Measurements from ENCODE around the gene BCL7A.

Gene BCL7A

DNA sequence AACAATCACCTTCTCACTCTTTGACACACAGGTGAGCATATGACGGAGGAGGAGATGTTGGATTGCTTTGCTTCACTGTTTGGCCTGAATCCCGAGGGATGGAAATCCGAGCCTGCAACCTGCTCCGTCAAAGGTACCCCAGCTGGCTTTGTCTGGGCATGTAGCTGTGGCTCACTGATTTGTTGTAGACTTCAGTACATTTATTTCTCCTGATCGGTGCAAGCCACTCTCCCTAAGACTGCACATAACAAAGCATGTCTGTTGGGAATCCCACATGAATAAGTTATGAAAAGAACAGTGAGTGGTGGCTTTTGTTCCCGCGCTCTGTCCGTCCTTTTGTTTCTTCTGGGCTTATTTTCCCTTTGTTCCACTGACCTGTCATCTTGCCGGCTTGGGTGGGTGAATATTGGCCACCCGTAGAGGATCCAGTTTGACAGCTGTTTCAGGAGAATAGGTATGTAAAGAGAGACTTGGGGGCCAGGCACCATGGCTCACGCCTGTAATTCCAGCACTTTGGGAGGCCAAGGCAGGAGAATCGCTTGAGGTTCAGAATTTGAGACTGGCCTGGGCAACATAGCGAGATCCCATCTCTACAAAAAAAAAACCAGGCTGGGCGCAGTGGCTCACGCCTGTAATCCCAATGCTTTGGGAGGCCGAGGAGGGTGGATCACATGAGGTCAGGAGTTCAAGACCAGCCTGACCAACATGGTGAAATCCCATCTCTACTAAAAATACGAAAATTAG, 20.0 kb upstream of the BCL7A start:
- DNase-seq: no peak

DNA sequence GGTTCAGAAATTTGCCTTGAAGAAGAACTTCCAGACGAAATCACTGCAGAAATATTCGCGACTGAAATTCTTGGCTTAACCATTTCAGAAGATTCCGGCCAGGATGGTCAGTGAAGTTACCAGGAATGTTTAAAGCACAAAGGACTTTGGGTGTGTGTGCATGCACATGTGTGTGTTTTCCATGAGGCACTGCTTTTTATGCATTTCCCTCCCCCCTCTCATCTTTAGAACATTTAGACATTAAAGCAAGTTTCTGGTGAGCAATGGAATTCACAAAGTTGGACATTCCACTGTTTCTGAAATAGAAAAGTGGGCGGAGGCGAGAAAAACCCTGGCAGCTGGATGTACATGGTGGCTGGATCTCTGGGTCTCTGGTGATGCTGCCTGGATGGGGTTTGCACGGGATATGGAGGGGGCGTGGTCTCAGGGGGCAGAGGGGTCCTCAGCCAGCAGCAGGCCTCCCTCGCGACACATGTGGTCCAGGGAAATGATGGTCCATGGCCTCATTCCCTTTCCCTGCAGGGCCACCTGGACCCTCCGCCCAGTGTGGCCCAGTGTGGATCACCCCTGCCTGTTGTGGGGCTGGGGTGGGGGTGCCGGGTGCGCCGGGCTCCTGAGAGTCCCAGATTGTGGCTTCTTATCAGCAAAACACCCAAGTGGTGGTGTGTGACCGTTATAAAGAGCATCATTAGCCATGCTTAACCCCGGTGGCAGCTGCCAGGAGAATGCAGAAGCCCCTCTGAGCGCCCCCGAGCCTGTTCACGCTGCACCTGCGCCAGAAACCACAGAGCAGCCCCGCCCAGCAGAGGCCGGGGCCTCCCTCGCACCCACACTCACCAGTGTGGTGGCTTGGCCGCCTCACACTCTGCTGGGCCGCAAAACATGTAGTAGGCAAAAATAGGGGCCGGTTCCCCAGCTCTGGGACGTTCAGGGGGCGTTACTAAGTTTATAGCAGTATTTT, 17.8 kb upstream of the BCL7A start:
- DNase-seq: no peak

DNA sequence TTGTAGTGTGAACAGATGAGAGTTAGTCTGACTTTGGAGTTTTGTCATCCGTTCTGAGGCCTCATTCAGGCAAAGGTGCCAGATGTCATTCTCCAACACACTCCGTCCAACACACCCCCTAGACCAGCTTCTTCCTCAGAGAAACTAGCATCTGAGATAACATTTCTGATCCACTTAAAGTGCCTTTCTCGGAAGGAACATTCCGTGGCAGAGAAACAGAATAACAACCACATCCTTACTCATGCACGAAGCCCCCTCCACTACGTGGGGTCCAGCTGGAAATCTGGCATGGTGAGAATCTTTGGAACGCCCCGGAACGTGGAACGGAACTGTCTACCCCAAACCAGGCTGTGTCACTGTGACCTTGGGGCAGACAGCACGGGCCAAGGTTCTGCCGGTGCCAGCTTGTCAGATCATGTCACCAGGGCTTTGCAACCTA, 17.0 kb upstream of the BCL7A start:
- DNase-seq: no peak

DNA sequence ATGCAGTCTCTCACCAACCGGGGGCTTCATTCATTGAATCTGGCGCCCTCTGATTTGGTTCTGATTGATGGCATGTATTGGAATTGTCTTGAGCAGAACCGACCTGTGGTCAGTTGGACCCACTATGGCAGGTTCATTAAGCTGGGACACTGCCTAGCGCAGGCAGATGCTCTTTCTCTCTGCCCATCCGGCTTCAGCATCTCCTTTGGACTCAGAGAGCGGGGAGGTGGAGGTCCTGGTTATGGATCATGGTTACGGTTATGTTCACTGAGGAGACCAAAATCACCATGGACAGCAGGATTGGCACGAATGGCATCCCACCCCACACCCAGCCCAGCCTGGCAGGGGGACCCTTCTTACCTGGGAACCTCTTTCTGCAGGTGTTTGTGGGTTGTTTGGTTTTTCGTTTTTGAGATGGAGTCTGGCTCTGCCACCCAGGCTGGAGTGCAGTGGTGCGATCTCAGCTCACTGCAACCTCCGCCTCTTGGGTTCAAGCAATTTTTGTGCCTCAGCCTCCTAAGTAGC, 16.4 kb upstream of the BCL7A start:
- no peak for DNase-seq

DNA sequence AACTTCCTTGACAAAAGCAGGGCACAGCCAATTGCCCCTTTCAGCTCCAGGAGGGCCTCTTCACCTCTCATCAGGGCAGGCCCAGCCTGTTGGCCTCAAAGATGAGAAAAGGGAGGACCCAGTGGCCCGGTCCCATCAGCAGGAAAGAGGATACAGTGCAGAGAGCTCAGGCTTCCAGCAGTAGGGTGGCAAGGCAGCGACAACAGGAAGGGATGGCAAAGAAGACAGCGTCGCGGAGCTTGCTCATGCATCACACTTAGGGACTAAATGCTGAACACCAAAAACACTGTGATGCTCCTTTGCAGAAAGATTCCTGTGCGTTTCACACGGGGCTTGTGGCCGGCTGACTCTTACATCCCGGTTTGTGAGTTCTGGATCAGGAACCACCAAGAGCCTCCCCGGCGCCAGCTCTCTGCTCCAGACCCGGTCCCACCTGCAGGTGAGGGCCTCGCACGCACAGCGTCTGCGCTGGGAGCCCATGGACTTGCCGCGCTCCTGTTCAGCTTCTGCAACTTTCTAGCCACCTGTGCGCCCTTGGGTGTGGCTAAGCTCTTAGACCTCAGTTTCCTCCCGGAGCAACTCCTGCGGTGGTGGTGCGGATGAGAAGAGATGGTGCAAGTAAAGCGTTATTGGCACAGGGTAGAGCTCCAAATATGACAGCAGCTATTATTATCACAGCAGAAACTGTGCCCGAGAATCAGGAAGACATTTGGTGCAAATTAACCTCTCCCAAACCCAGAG, 15.3 kb upstream of the BCL7A start:
- DNase-seq: no peak

DNA sequence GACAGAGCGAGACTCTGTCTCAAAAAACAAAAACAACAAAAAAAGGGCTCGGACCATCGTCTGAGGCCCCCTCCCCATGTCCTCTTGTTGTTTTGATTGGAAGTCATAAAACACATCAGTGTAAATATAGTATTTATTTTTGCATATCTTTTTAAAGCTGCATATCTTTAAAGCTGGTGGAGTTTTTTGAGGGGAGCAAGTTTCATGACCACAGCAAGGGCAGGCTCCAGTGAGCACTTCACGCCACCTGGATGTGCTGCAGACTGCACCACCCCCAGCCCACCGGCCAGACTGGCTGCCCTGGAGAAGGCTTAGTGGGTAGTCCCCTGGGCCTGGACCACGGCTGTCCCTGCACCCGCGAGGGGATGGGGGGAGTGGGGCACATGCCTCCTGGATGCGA, 11.9 kb upstream of the BCL7A start:
- no peak for DNase-seq

DNA sequence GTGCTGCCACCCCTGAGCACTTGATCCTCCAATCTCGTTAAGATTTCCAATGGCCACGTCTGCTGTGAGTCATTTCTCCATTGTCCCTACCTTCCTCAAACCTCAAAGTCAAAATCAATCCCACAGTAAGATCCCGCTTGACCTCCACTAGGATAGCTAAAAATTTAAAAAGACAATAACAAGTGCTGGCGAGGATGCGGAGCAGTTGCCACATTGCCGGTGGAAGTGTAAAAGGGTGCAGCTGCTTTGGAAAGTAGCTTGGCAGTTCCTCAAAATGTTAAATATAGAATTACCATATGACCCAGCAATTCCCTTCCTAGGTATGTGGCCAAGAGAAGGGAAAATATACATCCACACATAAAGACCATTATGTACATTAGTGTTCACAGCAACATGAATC, 9.5 kb upstream of the BCL7A start:
- no peak for DNase-seq

DNA sequence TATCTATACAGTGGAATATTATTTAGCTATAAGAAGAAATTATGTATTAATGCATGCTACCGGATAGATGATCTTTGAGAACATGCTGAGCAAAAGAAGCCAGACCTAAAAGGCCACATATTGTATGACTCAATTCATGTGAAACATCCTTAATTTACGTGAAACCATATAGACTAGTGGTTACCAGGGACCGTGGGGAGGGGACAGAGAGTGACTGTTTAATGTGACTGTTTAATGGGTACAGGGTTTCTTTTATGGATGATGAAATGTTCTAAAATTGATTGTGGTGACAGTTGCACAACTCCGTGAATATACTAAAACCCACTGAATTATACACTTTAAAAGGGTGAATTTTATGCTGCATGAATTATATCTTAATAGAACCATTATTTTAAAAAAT, 8.5 kb upstream of the BCL7A start:
- no peak for DNase-seq

DNA sequence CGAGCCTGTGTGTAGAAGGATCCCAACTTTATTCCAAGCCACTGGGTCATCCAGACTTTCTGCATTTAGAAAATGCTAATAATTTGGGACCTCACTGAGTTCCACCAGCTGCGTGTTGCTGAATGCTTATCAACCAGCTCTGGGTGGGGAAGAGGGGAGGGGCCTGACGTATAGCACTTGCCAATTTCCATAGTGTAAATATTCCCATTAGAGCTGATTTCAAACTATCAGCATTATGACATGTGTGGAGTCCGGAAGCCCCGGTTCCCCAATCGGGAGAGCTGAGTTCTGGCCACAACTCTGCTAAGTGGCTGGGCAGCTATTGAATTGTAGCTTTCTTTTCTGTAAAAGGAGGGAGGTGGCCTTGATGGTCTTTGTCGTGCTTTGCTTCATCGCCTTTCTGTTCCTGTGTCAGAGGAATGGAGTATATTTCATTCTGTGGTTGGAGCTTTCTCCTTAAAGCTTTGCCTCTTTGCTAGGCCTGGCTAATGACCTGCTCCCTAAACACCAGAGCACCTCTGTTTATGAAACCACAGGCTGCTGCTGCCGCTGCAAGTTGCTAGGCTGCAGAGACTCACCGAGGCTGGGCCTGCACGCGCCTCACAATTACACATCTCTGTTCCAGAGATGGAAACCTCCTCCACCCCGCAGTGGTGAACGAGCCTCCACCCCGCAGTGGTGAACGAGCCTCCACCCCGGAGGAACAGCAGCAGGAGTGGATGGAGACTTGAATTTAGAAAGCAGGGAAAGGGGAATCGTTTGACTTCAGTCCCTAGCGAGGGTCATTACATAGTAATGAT, 7.7 kb upstream of the BCL7A start:
- no peak for DNase-seq

DNA sequence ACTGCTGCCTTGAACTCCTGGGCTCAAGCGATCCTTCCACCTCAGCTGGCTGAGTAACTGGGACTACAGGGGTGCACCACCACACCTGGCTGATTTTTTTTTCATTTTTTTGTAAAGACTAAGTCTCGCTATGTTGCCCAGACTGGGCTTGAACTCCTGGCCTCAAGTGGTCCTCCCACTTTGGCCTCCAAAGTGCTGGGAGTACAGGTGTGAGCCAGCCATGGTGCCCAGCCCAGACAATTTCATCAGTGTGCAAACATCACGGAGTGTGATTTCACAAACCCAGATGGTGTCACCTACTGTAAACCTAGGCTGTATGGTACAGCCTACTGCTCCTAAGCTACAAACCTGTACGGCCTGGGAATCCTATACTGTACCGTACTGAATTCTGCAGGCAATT, 6.9 kb upstream of the BCL7A start:
- no peak for DNase-seq

DNA sequence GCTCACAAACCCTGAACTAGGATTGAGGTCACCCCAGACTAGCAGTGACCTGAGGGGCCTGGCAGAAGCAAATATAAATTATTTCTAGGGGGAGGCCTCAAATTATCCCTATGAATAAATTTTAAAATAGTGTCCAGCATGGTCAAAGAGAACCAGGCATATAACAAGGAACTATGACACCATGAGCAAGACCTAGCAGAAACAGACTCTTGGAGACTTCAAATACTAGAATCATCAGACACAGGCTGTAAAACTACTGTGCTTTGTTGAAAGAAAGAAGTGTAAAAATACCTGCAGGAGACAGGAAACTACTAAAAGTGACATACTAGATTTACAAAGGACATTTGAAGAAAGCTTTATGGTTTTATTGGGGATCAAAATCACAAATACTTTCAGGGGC, 3.2 kb upstream of the BCL7A start:
- no peak for DNase-seq

DNA sequence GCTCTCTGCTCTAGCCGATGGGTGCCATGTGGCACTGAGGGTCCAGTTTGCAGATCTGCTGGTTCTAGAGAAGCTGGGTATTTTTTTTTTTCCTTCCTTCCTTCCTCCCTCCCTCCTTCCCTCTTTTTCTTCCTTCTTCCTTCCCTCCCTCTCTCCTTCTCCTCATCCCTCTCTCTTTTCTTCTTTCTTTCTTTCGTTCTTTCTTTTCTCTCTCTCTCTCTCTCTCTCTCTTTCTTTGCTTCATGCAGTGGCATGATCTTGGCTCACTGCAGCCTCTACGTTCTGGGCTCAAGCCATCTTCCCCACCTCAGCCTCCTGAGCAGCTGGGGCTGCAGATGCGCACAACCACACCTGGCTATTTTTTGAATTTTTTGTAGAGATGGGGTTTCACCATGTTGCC, 2.7 kb upstream of the BCL7A start:
- DNase-seq: no peak

DNA sequence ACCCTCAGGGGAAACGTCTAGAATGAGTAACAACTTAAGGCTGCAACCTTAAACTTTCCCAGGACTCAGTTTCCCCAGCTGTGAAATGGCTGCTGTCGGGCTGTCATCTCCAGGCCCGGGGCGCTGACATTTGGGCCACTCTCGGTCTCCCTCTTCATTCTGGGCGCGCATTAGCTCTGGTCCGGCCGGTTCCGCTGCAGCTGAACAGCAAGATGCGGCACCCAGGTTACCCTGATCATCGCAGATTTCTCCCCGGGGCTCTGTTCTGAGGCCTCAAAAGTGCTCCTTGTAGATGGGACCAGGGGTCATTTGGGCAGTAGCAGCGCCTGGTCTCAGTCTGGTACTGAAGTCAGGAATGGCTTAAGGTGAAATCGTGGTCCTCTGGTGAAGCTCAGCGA, 890 bp upstream of the BCL7A start:
- DNase-seq: no peak

DNA sequence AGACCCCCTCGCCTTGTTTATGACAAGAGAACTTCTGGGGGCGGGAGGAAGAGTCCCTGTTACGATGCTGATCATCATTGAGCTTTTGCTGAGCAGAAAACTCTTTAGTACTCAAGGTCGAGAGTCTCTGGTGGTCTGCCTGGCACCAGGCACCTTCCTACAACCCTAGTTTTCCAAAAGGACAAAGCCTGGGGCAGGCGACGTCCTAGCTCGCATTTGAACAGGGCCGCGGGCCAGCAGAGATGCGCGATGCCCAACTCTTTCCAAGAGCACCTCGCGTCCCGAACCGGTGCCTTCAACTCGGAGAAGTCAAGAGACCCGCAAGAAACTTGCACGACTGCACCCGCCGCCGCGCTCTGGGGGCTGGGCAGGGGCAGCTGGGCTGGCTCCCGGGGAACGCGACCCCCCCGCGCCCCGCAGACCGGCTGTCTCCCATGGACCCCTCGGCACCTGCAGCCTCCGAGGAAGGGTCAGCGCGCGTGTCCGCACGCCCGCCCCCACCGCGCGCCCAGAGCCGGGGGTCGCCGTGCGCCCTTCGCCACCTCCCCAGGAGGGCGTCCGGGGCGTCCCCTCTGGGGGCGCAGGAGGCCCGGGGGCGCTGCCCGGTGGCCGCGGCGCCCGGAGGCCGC, 377 bp upstream of the BCL7A start:
- DNase-seq: no peak

DNA sequence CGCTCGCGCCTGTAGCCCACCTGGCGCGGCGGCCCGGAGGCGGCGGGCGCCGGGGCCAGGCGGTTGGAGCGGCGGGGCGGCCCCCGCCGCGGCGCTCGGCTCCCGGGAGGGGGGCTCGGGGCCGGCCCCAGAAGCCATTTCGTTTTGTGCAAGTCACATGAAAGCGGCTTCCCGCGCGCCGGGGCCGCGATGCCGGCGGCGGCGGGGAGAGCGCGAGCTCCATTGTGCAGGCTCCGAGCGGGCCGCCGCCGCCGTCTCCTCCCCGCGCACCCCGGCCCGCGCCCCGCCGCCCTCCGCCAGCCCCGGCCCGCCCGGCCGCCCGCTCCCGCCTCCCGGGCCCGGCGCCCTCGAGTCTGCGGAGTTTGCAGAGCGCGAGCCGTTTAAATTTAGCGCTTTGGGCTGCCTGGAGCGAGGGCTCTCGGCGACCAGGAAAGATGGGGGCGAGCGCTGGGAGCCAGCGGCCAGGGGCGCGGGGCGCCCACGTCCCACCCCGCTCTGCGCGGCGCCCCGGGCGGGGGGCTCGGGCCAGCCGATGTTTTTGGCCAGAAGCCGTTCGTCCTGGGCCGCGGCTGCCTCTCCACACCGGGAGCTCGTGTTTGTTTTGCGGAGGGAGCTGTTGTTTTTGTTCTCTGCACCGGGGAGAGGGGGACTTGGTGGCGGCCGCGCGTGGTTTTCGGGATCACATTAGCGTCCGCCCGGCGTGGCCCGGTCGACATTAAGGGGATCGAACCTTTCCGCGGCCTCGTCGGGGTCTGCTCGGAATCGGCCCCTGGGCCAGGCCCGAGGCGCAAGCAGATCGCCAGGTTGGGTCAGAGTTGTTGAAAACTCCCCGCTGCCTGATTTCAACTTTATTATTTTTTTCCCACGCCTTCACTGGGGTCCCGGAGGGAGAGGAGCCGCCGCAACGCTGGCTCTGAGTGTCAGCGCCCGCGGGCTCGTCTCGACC, 982 bp downstream of the BCL7A start:
- no peak for DNase-seq

DNA sequence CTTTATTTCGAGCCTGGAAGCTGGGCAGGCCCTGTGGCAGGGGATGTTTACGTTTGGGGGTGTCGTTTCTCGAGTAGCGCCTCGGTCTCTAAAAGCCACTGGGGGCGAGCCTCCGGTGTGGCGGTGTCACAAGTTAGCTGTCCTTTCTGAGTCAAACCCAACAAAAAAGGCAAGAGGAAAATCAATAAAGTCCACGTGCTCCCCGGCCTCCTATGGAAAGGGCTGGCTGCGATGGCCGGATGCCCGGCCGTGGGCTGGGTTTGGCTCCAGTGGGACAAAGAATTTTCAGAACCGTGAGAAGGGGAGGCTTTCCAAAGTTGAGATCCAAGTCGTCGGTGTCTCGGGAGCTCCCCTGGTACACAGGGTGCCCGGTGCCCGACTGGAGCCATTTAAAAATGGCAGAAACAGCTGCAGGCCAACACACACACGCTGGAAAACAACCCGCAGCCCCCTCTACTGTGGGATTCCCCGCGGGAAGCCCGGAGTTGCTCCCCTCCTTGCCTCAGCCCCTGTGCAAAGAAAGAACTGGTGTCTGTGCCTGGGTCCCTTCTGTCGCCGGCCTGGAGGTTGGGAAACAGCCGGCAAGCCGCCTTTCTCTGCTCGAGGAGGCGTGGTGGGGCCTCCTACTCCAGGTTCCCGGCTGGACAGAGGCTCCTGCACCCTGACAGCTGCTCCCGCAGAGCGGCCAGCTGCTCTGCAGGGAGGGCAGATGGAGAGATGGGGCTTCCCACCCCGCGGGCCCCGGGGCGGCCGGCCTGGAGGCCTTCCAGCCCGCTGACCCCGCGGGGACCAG, 1.9 kb downstream of the BCL7A start:
- DNase-seq: no peak

DNA sequence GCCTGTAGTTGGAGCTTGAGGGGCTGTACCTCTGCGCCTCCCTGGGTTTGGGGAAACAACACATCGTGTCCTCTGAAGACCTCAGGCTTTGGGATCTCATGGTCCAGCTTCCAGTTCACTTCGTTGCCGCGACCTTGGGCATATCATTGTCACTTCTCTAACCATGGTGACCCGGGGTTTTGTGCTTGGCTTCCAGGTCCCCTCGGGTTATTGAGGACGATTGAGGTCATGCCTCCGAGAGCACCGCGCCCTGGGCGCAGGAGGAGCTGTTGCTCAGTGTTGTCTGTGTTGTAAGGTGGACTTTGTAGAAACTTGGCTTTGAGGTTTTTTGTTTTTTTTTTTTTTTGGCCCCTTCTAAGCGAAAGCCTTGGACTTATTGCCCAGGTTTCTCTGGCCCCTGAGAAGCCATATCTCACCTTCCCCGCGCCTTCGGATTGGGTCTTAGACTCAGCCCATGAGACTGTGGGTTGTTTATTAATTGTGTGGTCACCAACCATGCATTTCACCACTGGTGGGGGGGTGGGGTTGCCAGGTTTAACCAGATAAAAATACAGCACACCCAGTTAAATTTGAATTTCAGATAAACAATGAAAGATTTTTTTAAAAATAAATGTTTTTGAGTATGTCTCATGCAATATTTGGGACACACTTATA, 2.6 kb downstream of the BCL7A start:
- DNase-seq: no peak

DNA sequence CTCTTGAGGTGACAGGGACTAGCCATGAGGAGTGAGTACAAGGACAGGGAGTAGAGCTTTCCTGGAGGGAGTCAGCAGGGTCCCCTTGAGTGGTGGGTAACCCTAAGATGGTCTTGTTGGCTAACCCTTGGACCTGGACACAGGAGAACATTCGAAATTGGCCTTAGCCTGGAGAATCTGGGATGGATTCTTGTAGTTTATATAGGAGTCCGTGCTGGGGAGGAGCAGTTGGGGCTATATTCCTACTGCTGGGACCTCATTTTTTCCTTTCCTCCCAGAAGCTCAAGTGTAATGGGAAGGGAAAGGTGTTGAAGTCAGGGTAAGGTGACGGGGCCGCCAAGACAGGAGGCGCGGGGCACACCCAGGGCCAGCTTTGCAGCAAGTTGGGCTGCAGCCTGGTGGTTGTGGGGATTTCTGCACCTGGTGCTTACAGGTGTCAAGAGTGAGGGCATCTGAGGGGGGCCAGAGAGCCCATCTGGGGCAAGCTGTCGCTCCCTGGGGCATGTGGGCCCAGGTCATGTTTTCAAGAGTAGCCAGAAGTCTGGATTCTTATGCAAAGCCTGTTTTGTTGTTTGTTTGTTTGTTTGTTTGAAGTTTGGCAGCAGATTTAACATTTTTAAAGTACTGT, 5.1 kb downstream of the BCL7A start:
- DNase-seq: no peak

All from NCI-H1048 (cell line).